ENCODE measurements around the gene FMN1.

Gene FMN1

DNA sequence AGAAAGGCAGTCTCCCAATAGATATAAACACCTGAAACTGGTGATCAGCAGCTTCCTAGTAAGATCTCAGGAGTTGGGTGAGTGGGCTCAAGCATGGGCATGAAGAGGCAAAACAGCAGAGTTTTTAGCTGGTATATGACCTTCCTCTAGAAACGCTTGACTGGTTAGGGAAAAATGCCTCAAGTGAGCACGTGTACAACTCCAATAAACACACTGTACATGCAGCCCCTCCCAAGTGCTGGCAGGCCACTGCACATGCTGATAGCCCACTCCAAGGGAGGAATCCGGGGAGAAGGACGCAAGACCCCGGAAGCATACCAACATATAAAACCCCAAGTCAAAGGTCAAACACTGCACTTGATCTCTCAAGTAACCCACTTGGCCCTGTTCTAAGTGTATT is 143.0 kb downstream of the FMN1 start:
- no peak for DNase-seq
- Histone ChIP-seq H3K36me3 (no peaks in the 10 kb centered on the region), H3K4me1 (no peaks in the 10 kb centered on the region), H3K4me3 (ENCODE audit: low read depth, low read length) (no peak overlapping the region), H3K27me3 (no peaks in the 10 kb centered on the region), H3K9me3 (peaks cover 5% of the 10 kb centered on the region; the same call in 1 of the 2 replicates)
- TF ChIP-seq, protein P1, sequence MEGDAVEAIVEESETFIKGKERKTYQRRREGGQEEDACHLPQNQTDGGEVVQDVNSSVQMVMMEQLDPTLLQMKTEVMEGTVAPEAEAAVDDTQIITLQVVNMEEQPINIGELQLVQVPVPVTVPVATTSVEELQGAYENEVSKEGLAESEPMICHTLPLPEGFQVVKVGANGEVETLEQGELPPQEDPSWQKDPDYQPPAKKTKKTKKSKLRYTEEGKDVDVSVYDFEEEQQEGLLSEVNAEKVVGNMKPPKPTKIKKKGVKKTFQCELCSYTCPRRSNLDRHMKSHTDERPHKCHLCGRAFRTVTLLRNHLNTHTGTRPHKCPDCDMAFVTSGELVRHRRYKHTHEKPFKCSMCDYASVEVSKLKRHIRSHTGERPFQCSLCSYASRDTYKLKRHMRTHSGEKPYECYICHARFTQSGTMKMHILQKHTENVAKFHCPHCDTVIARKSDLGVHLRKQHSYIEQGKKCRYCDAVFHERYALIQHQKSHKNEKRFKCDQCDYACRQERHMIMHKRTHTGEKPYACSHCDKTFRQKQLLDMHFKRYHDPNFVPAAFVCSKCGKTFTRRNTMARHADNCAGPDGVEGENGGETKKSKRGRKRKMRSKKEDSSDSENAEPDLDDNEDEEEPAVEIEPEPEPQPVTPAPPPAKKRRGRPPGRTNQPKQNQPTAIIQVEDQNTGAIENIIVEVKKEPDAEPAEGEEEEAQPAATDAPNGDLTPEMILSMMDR (IDR thresholded peaks at IDR 0.05; ENCODE audit: low read depth, low read length), result no peak

DNA sequence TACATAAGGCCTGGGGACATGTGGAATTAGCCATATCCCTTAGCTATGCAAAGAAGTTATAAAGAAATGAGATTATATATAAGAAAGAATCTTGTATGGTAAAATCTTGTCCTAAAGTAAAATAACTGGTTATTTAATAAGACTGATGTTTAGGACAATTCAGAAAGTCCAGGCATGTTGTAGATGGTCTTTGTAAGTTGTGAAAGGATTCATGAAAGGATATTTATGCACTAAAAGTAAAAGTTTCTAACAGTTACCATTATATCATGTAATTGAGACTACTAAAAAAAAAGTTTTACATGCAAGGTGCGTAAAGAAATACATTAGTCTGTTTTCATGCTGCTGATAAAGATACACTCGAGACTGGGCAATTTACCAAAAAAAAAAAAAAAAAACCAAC is 146.3 kb downstream of the FMN1 start:
- H3K36me3 ChIP-seq, result no peaks in the 10 kb centered on the region
- H3K9me3 ChIP-seq, result peaks cover 5% of the 10 kb centered on the region; the same call in 1 of the 2 replicates
- H3K4me3 ChIP-seq (ENCODE audit: low read depth, low read length), result no peak overlapping the region
- no peak for DNase-seq
- no peaks in the 10 kb centered on the region for H3K4me1 ChIP-seq
- TF ChIP-seq, protein P1 (IDR thresholded peaks at IDR 0.05; ENCODE audit: low read depth, low read length), result no peak
- H3K27me3 ChIP-seq, result no peaks in the 10 kb centered on the region

DNA sequence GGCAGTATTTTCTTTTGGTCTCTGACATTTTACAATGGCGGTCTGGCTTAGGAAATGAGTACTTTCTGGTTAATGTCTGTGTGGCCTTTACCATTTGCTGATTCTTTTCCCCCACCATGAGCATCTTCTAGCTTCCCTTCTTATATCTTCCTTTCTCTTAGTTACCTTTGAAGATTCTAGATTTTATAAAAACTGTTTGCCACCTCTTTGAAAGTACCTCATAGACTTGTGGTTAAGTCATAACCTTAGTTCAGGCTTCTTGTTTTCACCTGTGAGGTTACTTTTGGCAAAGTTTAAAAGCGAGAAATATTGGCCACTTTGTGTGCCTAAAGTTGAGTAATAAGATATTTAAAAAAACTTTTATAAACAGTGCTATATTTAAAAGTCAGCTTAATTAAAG is 147.4 kb downstream of the FMN1 start:
- TF ChIP-seq, protein P1 (IDR thresholded peaks at IDR 0.05; ENCODE audit: low read depth, low read length), result no peak
- H3K4me1 ChIP-seq, result no peaks in the 10 kb centered on the region
- DNase-seq, result no peak
- H3K9me3 ChIP-seq, result peaks cover 5% of the 10 kb centered on the region; the same call in 1 of the 2 replicates
- no peaks in the 10 kb centered on the region for H3K36me3 ChIP-seq
- H3K27me3 ChIP-seq, result no peaks in the 10 kb centered on the region
- H3K4me3 ChIP-seq (ENCODE audit: low read depth, low read length), result no peak overlapping the region

DNA sequence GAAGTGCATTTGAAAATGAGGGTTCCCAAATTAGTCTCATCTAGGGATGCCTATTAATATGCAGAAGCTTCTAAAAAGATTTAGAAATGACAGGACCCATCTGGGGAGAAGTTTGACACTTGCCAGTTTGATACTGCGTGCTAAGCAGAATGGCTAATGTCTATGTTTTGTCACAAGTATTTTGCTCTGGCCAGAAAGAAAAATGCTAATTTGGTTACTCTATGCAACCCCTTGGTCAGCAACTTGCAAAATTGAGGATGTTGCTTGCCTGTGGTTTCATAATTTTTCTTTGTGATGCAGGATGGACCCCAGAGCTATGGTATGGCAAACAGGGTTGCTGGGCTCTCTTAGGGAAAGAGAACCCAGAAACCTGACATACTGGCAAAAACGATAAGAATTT is 148.2 kb downstream of the FMN1 start:
- Histone ChIP-seq H3K9me3 (peaks cover 5% of the 10 kb centered on the region; the same call in 1 of the 2 replicates), H3K27me3 (no peaks in the 10 kb centered on the region), H3K4me3 (ENCODE audit: low read depth, low read length) (no peak overlapping the region), H3K4me1 (no peaks in the 10 kb centered on the region), H3K36me3 (no peaks in the 10 kb centered on the region)
- no peak for DNase-seq
- TF ChIP-seq, protein P1 (IDR thresholded peaks at IDR 0.05; ENCODE audit: low read depth, low read length), result no peak

DNA sequence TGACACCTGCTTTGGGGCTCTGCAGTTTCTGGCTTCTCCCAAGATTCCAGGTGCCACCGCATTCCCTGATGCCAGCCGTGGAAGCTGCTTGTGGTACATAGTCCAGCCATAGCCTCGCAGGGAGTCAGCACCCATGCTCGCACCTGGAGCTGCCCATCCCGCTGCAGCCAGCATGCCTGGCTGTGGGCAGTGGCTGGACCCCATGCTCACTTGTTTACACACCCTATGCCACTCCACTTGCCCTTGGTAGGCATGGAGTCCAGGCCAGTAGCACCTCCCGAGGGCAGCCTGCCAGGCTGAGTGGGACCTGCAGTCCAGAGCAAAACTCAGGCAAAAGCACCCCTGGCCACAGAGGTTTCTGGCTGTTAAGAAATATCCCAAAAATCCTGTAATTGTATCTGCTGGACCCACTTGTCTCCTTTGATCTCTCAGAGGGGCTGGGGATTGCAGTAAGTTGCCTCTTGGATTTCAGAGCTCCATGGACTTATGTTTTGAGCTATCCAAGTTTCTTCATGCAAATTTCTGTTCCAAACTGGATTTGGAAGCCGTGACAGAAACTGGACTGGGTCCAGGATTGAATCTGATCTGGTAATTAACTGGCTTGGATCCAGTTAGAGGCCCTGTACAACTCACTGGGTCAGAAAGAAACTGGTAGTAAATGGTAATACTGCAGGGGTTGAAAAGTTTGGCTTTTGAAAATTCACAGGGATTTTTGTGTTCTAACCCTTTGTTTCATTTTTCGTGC is 149.3 kb downstream of the FMN1 start:
- TF ChIP-seq, protein P1 (IDR thresholded peaks at IDR 0.05; ENCODE audit: low read depth, low read length), result no peak
- H3K9me3 ChIP-seq, result peaks cover 5% of the 10 kb centered on the region; the same call in 1 of the 2 replicates
- H3K36me3 ChIP-seq, result no peaks in the 10 kb centered on the region
- no peaks in the 10 kb centered on the region for H3K4me1 ChIP-seq
- no peak overlapping the region for H3K4me3 ChIP-seq (ENCODE audit: low read depth, low read length)
- no peaks in the 10 kb centered on the region for H3K27me3 ChIP-seq
- DNase-seq, result no peak

DNA sequence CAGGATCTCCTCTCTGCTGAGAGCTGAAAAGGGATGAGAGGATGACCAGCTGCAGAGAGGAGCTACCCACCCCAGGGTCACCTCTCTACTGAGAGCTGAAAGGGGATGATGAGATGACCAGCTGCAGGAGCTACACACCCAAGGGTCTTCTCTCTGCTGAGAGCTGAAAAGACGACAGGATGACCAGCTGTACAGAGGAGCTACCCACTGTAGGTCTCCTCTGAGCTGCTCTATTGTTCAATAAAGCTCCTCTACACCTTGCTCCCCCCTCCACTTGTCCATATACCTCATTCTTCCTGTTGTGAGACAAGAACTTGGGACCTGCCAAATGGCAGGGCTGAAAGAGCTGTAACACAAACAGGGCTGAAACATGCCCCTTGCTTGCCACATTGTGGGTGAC is 149.9 kb downstream of the FMN1 start:
- no peaks in the 10 kb centered on the region for H3K27me3 ChIP-seq
- no peaks in the 10 kb centered on the region for H3K4me1 ChIP-seq
- no peak for DNase-seq
- TF ChIP-seq, protein P1 (IDR thresholded peaks at IDR 0.05; ENCODE audit: low read depth, low read length), result no peak
- no peak overlapping the region for H3K4me3 ChIP-seq (ENCODE audit: low read depth, low read length)
- H3K36me3 ChIP-seq, result no peaks in the 10 kb centered on the region
- H3K9me3 ChIP-seq, result peaks cover 5% of the 10 kb centered on the region; the same call in 1 of the 2 replicates
